HepG2 (cell line): ENCODE results near the gene SEZ6L. TPM values are rescaled to one million over a fixed set of nuclear protein-coding genes. Genes with fewer than 3 reads are reported as not detected.

ENCODE experiments used
- CHCHD3 ChIP-seq: sonication (generic); formaldehyde crosslinking; IDR thresholded peaks from 2 replicates; pipeline ENCODE4 v1.8.0; 2022; ENCODE audit warnings: mild to moderate bottlenecking, missing genetic modification reagents, moderate library complexity
- JUN ChIP-seq: sonication (generic); formaldehyde crosslinking; IDR thresholded peaks from 2 replicates; pipeline ENCODE4 v1.4.0; 2020; ENCODE audit warnings: mild to moderate bottlenecking, missing genetic modification reagents
- MED1 ChIP-seq: sonication (generic); formaldehyde crosslinking; IDR thresholded peaks from 2 replicates; pipeline ENCODE4 v1.4.0; 2020; ENCODE audit warnings: missing genetic modification reagents
- MLLT10 ChIP-seq: sonication (generic); formaldehyde crosslinking; IDR thresholded peaks from 2 replicates; pipeline ENCODE4 v1.4.0; 2020; ENCODE audit warnings: missing genetic modification reagents
- NCOA5 ChIP-seq: sonication (generic); formaldehyde crosslinking; IDR thresholded peaks from 2 replicates; pipeline ENCODE4 v1.4.0; 2020; ENCODE audit warnings: missing genetic modification reagents
- RBM39 ChIP-seq: fragments of 200-400 bp; formaldehyde crosslinking; IDR thresholded peaks from one replicate; pipeline ENCODE4 v1.6.1; 2018; ENCODE audit warnings: antibody characterized with exemption, mild to moderate bottlenecking, low read depth, low read length; ENCODE audit not compliant: poor library complexity, severe bottlenecking
- ZEB1 ChIP-seq: IDR thresholded peaks from 2 replicates; pipeline ENCODE4 v1.6.1; 2012; ENCODE audit warnings: mild to moderate bottlenecking, low read depth, inconsistent platforms; ENCODE audit not compliant: insufficient replicate concordance
- ZFY ChIP-seq: sonication (generic); formaldehyde crosslinking; IDR thresholded peaks from 2 replicates; pipeline ENCODE4 v1.4.0; 2020; ENCODE audit warnings: missing genetic modification reagents
- ZKSCAN8 ChIP-seq: IDR thresholded peaks from 2 replicates; pipeline ENCODE4 v1.6.1; 2016; ENCODE audit warnings: borderline replicate concordance, missing genetic modification reagents, missing compliant biosample characterization
- ZNF282 ChIP-seq: fragments of 450-650 bp; IDR thresholded peaks from 2 replicates; pipeline ENCODE4 v1.6.1; 2018; ENCODE audit not compliant: partially characterized antibody
- ZNF367 ChIP-seq: sonication (generic); formaldehyde crosslinking; IDR thresholded peaks from 2 replicates; pipeline ENCODE4 v1.4.0; 2020; ENCODE audit warnings: missing genetic modification reagents, borderline replicate concordance
- ZNF484 ChIP-seq: sonication (generic); formaldehyde crosslinking; IDR thresholded peaks from 2 replicates; pipeline ENCODE4 v1.5.1; 2020; ENCODE audit warnings: mild to moderate bottlenecking, low read depth, missing genetic modification reagents, borderline replicate concordance
- ZNF749 ChIP-seq: sonication (generic); formaldehyde crosslinking; IDR thresholded peaks from 2 replicates; pipeline ENCODE4 v1.8.0; 2022; ENCODE audit warnings: mild to moderate bottlenecking, missing genetic modification reagents, moderate library complexity, borderline replicate concordance
- polyA plus RNA-seq, 8 experiments: library from polyadenylated mRNA; depleted of rRNA in 3 of 8; stranded (reverse) in 7 of 8; unstranded in 1 of 8; fragments of >200 nt; fragmentation: Illumina TruSeq in 4 of 8; extraction: Trizol in 4 of 8; gene quantifications; 2 replicates each; pipeline versions ENCODE4 v1.2.1 to v1.2.3, GENCODE V29; 2011 to 2016; ENCODE audit warnings: low read depth in 4 of 8, missing spikeins in 1 of 8, mixed read lengths in 1 of 8; ENCODE audit not compliant: insufficient read depth in 1 of 8
- total RNA-seq, 5 experiments: library from RNA; depleted of rRNA; stranded (reverse); fragments of >200 nt; fragmentation: Illumina TruSeq; extraction: Trizol; gene quantifications; 2 replicates each; pipeline ENCODE4 v1.2.3, GENCODE V29; 2016; ENCODE audit warnings: low read depth in 1 of 5
- TF ChIP-seq, protein P1 (sequence below): sonication (generic); formaldehyde crosslinking; IDR thresholded peaks from 2 replicates; pipeline ENCODE4 v1.4.0; 2020; ENCODE audit warnings: missing genetic modification reagents, borderline replicate concordance
- TF ChIP-seq, protein P2 (sequence below): sonication (generic); formaldehyde crosslinking; IDR thresholded peaks from 2 replicates; pipeline ENCODE4 v1.4.0; 2020; ENCODE audit warnings: missing genetic modification reagents
- TF ChIP-seq, protein P3 (sequence below): sonication (generic); formaldehyde crosslinking; IDR thresholded peaks from 2 replicates; pipeline ENCODE4 v1.4.0; 2020; ENCODE audit warnings: mild to moderate bottlenecking, missing genetic modification reagents
- TF ChIP-seq, protein P4 (sequence below): sonication (generic); formaldehyde crosslinking; IDR thresholded peaks from 2 replicates; pipeline ENCODE4 v1.4.0; 2020; ENCODE audit warnings: low read depth, mild to moderate bottlenecking, missing genetic modification reagents

SEZ6L gene
- total and polyA plus RNA-seq, 2 of the 13 experiments (the other 11 are each of a cell fraction or from before 2014, with no cell fraction given): not detected

DNA sequence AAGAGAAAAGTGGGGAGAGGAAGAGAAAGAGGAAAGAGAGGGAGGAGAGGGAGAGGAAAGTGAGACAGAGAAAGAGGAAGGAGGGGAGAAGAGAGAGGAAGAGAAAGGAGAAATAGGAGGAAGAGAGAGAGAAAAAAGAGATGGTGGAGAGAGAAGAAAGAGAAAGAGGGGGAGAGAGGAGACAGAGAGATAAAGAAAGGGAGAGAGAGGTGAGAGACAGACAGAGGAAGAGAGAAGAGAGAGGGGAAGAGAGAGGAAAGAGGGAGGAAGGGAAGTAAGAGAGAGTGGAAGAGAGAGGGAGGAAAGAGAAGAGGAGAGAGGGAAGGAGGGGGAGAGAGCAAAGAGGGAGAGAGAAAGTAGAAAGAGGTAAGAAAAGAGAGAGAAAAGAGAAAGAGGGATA is 9.4 kb upstream of the SEZ6L start (continued):
- TF ChIP-seq, protein P1, sequence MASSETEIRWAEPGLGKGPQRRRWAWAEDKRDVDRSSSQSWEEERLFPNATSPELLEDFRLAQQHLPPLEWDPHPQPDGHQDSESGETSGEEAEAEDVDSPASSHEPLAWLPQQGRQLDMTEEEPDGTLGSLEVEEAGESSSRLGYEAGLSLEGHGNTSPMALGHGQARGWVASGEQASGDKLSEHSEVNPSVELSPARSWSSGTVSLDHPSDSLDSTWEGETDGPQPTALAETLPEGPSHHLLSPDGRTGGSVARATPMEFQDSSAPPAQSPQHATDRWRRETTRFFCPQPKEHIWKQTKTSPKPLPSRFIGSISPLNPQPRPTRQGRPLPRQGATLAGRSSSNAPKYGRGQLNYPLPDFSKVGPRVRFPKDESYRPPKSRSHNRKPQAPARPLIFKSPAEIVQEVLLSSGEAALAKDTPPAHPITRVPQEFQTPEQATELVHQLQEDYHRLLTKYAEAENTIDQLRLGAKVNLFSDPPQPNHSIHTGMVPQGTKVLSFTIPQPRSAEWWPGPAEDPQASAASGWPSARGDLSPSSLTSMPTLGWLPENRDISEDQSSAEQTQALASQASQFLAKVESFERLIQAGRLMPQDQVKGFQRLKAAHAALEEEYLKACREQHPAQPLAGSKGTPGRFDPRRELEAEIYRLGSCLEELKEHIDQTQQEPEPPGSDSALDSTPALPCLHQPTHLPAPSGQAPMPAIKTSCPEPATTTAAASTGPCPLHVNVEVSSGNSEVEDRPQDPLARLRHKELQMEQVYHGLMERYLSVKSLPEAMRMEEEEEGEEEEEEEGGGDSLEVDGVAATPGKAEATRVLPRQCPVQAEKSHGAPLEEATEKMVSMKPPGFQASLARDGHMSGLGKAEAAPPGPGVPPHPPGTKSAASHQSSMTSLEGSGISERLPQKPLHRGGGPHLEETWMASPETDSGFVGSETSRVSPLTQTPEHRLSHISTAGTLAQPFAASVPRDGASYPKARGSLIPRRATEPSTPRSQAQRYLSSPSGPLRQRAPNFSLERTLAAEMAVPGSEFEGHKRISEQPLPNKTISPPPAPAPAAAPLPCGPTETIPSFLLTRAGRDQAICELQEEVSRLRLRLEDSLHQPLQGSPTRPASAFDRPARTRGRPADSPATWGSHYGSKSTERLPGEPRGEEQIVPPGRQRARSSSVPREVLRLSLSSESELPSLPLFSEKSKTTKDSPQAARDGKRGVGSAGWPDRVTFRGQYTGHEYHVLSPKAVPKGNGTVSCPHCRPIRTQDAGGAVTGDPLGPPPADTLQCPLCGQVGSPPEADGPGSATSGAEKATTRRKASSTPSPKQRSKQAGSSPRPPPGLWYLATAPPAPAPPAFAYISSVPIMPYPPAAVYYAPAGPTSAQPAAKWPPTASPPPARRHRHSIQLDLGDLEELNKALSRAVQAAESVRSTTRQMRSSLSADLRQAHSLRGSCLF (CRISPR knock-in tag): no peak
- TF ChIP-seq CHCHD3 (CRISPR knock-in tag): no peak
- TF ChIP-seq NCOA5 (CRISPR knock-in tag): no peak
- TF ChIP-seq ZEB1: no peak
- TF ChIP-seq, protein P2, sequence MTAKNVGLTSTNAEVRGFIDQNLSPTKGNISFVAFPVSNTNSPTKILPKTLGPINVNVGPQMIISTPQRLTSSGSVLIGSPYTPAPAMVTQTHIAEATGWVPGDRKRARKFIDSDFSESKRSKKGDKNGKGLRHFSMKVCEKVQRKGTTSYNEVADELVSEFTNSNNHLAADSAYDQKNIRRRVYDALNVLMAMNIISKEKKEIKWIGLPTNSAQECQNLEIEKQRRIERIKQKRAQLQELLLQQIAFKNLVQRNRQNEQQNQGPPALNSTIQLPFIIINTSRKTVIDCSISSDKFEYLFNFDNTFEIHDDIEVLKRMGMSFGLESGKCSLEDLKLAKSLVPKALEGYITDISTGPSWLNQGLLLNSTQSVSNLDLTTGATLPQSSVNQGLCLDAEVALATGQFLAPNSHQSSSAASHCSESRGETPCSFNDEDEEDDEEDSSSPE (CRISPR knock-in tag): no peak
- TF ChIP-seq RBM39: no peak
- TF ChIP-seq ZNF367 (CRISPR knock-in tag): no peak
- TF ChIP-seq ZNF749 (CRISPR knock-in tag): no peak
- no peak for TF ChIP-seq MLLT10 (CRISPR knock-in tag)
- no peak for TF ChIP-seq ZKSCAN8 (CRISPR knock-in tag)
- no peak for TF ChIP-seq MED1 (CRISPR knock-in tag)
- no peak for TF ChIP-seq ZNF282
- no peak for TF ChIP-seq ZNF484 (CRISPR knock-in tag)
- TF ChIP-seq, protein P3, sequence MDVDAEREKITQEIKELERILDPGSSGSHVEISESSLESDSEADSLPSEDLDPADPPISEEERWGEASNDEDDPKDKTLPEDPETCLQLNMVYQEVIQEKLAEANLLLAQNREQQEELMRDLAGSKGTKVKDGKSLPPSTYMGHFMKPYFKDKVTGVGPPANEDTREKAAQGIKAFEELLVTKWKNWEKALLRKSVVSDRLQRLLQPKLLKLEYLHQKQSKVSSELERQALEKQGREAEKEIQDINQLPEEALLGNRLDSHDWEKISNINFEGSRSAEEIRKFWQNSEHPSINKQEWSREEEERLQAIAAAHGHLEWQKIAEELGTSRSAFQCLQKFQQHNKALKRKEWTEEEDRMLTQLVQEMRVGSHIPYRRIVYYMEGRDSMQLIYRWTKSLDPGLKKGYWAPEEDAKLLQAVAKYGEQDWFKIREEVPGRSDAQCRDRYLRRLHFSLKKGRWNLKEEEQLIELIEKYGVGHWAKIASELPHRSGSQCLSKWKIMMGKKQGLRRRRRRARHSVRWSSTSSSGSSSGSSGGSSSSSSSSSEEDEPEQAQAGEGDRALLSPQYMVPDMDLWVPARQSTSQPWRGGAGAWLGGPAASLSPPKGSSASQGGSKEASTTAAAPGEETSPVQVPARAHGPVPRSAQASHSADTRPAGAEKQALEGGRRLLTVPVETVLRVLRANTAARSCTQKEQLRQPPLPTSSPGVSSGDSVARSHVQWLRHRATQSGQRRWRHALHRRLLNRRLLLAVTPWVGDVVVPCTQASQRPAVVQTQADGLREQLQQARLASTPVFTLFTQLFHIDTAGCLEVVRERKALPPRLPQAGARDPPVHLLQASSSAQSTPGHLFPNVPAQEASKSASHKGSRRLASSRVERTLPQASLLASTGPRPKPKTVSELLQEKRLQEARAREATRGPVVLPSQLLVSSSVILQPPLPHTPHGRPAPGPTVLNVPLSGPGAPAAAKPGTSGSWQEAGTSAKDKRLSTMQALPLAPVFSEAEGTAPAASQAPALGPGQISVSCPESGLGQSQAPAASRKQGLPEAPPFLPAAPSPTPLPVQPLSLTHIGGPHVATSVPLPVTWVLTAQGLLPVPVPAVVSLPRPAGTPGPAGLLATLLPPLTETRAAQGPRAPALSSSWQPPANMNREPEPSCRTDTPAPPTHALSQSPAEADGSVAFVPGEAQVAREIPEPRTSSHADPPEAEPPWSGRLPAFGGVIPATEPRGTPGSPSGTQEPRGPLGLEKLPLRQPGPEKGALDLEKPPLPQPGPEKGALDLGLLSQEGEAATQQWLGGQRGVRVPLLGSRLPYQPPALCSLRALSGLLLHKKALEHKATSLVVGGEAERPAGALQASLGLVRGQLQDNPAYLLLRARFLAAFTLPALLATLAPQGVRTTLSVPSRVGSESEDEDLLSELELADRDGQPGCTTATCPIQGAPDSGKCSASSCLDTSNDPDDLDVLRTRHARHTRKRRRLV: no peak
- no peak for TF ChIP-seq ZFY
- TF ChIP-seq, protein P4, sequence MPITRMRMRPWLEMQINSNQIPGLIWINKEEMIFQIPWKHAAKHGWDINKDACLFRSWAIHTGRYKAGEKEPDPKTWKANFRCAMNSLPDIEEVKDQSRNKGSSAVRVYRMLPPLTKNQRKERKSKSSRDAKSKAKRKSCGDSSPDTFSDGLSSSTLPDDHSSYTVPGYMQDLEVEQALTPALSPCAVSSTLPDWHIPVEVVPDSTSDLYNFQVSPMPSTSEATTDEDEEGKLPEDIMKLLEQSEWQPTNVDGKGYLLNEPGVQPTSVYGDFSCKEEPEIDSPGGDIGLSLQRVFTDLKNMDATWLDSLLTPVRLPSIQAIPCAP (CRISPR knock-in tag): no peak
- TF ChIP-seq JUN: no peak
